ENCODE measurements around the gene GOLT1B.

The GOLT1B gene

GRCh38 chr12:21527451-21528180, 26.0 kb downstream of the GOLT1B start:
- peak overlapping the region; percentile 63 for H3K4me3 ChIP-seq (ENCODE audit: low read depth, low read length)
- TF ChIP-seq, protein P1, sequence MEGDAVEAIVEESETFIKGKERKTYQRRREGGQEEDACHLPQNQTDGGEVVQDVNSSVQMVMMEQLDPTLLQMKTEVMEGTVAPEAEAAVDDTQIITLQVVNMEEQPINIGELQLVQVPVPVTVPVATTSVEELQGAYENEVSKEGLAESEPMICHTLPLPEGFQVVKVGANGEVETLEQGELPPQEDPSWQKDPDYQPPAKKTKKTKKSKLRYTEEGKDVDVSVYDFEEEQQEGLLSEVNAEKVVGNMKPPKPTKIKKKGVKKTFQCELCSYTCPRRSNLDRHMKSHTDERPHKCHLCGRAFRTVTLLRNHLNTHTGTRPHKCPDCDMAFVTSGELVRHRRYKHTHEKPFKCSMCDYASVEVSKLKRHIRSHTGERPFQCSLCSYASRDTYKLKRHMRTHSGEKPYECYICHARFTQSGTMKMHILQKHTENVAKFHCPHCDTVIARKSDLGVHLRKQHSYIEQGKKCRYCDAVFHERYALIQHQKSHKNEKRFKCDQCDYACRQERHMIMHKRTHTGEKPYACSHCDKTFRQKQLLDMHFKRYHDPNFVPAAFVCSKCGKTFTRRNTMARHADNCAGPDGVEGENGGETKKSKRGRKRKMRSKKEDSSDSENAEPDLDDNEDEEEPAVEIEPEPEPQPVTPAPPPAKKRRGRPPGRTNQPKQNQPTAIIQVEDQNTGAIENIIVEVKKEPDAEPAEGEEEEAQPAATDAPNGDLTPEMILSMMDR (IDR thresholded peaks at IDR 0.05; ENCODE audit: low read depth, low read length, missing control alignments): no peak
- in situ Hi-C loops (cut with HindIII; ENCODE audit: low sequenced_read_pairs): no loop called here
- DNase-seq (ENCODE audit: low read depth): no peak

- in situ Hi-C loops (cut with HindIII; ENCODE audit: low sequenced_read_pairs): no loop called here
- peak; percentile 4 for DNase-seq (ENCODE audit: low read depth)
- TF ChIP-seq, protein P1 (IDR thresholded peaks at IDR 0.05; ENCODE audit: low read depth, low read length, missing control alignments): no peak
- H3K4me3 ChIP-seq (ENCODE audit: low read depth, low read length): no peak overlapping the region
These were observed 27.4 kb downstream of the GOLT1B start for GRCh38 chr12:21528953-21529352.

GRCh38 chr12:21529456-21529855, 27.9 kb downstream of the GOLT1B start:
- in situ Hi-C loops (cut with HindIII; ENCODE audit: low sequenced_read_pairs): no loop called here
- DNase-seq (ENCODE audit: low read depth): no peak
- TF ChIP-seq, protein P1 (IDR thresholded peaks at IDR 0.05; ENCODE audit: low read depth, low read length, missing control alignments): no peak
- H3K4me3 ChIP-seq (ENCODE audit: low read depth, low read length): no peak overlapping the region

DNA sequence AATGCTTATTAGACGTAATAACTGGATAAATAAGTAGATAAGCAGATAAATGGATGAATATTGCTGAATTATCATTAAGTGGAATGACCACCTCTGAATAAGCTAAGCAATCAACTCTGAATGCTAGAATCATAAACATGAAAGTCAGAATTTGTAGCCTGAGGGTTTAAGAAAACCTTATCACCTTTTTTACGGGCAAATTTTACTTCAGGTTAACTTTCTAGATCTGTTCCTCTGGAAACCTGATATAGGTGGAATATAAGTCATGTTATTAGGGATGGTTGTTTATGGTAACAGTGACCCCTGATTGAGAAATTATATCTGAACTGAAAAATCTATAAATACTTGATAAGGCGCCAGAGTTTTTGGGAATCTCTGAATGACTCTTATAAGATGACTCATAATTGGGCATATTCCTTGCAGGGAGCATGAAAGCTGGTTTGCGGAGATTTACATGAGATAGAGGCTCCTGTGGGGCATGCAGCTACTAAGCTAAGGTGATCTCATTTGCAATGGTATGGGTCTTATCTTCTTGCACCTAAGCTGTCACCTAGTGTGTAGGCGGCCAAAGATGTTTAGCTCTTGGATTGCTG, 36.6 kb downstream of the GOLT1B start:
- in situ Hi-C loops (cut with HindIII; ENCODE audit: low sequenced_read_pairs): no loop called here
- no peak overlapping the region for H3K4me3 ChIP-seq (ENCODE audit: low read depth, low read length)
- TF ChIP-seq, protein P1 (IDR thresholded peaks at IDR 0.05; ENCODE audit: low read depth, low read length, missing control alignments): no peak
- no peak for DNase-seq (ENCODE audit: low read depth)

- no peak overlapping the region for H3K4me3 ChIP-seq (ENCODE audit: low read depth, low read length)
- no peak for DNase-seq (ENCODE audit: low read depth)
- in situ Hi-C loops (cut with HindIII; ENCODE audit: low sequenced_read_pairs): no loop called here
- TF ChIP-seq, protein P1 (IDR thresholded peaks at IDR 0.05; ENCODE audit: low read depth, low read length, missing control alignments): no peak
These were observed 38.2 kb downstream of the GOLT1B start for GRCh38 chr12:21539797-21540196.

DNA sequence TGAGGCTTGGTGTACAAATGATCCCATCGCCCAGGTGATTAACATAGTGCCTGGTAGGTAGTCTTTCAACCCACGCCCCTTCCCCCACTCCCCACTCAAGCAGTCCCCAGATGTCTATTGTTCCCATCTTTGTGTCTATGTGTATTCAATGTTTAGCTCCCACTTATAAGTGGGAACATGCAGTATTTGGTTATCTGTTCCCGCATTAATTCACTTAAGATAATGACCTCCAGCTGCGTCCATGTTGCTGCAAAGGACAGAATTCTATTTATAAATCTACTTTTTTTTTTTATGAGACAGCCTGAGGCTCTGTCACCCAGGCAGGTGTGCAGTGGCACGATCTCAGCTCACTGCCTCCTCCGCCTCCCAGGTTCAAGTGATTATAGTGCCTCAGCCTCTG, 40.2 kb downstream of the GOLT1B start:
- TF ChIP-seq, protein P1 (IDR thresholded peaks at IDR 0.05; ENCODE audit: low read depth, low read length, missing control alignments): no peak
- DNase-seq (ENCODE audit: low read depth): no peak
- H3K4me3 ChIP-seq (ENCODE audit: low read depth, low read length): no peak overlapping the region
- in situ Hi-C loops (cut with HindIII; ENCODE audit: low sequenced_read_pairs): no loop called here

All from astrocyte of the cerebellum (primary cell).